A673 (cell line): ENCODE data around the gene ATP10D.

Experiments
- CTCF ChIP-seq: fragments of 300-800, 200-600 bp; sonication (generic); conservative IDR thresholded peaks from 2 replicates; pipeline ENCODE4 v1.5.1; 2017; ENCODE audit warnings: low read depth, mild to moderate bottlenecking, antibody characterized with exemption, low read length, moderate library complexity, mixed read lengths
- EZH2 ChIP-seq: fragments of 200-600 bp; sonication (generic); IDR thresholded peaks from 2 replicates; pipeline ENCODE4 v1.6.1; 2017; ENCODE audit warnings: borderline replicate concordance, low read depth, mild to moderate bottlenecking, mixed read lengths, antibody characterized with exemption, low read length; ENCODE audit not compliant: poor library complexity, severe bottlenecking

GRCh38 chr4:47550899-47551548 lies 65.9 kb downstream of the ATP10D start:
- TF ChIP-seq CTCF, result no peak
- TF ChIP-seq EZH2, result no peak
